Measurements from ENCODE around the gene PDZD2.

The PDZD2 gene

GRCh38 chr5:32024751-32025150 is 385.8 kb downstream of the PDZD2 start:
- POLR2A ChIA-PET = no interaction called here
- DNase-seq (ENCODE audit: extremely low spot score) = no peak
- CTCF ChIA-PET = no interaction called here
- TF ChIP-seq CTCF (IDR thresholded peaks at IDR 0.05; ENCODE audit: control extremely low read depth, extremely low read depth, low read depth, missing control alignments) = no peak

GRCh38 chr5:32027093-32027716 is 388.3 kb downstream of the PDZD2 start:
- ChIA-PET POLR2A (no interaction called here), CTCF (interaction anchor here (1.1 to 1.8 kb wide), 2 partner anchors 9 to 42 kb away, joined by 3 to 6 read pairs; no protein-coding TSS in a partner anchor)
- DNase-seq (ENCODE audit: extremely low spot score) = no peak
- no peak for TF ChIP-seq CTCF (IDR thresholded peaks at IDR 0.05; ENCODE audit: control extremely low read depth, extremely low read depth, low read depth, missing control alignments)

GRCh38 chr5:32027717-32028458 is 389.0 kb downstream of the PDZD2 start:
- DNase-seq (ENCODE audit: extremely low spot score) = no peak
- POLR2A ChIA-PET = no interaction called here
- CTCF ChIA-PET = interaction anchor here (1.1 to 1.8 kb wide), 3 partner anchors 10 to 43 kb away, joined by 3 to 6 read pairs (median 3); no protein-coding TSS in a partner anchor
- no peak for TF ChIP-seq CTCF (IDR thresholded peaks at IDR 0.05; ENCODE audit: control extremely low read depth, extremely low read depth, low read depth, missing control alignments)

- DNase-seq (ENCODE audit: extremely low spot score) = no peak
- TF ChIP-seq CTCF (IDR thresholded peaks at IDR 0.05; ENCODE audit: control extremely low read depth, extremely low read depth, low read depth, missing control alignments) = no peak
- CTCF ChIA-PET = interaction anchor here (1.5 to 1.8 kb wide), 2 partner anchors 11 to 32 kb away, joined by 3 to 6 read pairs; no protein-coding TSS in a partner anchor
- POLR2A ChIA-PET = no interaction called here
Observed at GRCh38 chr5:32029261-32029660, 390.3 kb downstream of the PDZD2 start.

- ChIA-PET POLR2A (no interaction called here), CTCF (interaction anchor here (1.5 kb wide), 1 partner anchor 15 kb away, joined by 6 read pairs; no protein-coding TSS in a partner anchor)
- no peak for DNase-seq (ENCODE audit: extremely low spot score)
- TF ChIP-seq CTCF (IDR thresholded peaks at IDR 0.05; ENCODE audit: control extremely low read depth, extremely low read depth, low read depth, missing control alignments) = no peak
Observed at GRCh38 chr5:32029781-32030180, 390.9 kb downstream of the PDZD2 start.

GRCh38 chr5:32030222-32030621 is 391.3 kb downstream of the PDZD2 start:
- ChIA-PET CTCF (interaction anchor here (1.5 kb wide), 1 partner anchor 15 kb away, joined by 6 read pairs; no protein-coding TSS in a partner anchor), POLR2A (no interaction called here)
- no peak for TF ChIP-seq CTCF (IDR thresholded peaks at IDR 0.05; ENCODE audit: control extremely low read depth, extremely low read depth, low read depth, missing control alignments)
- no peak for DNase-seq (ENCODE audit: extremely low spot score)

Measured in GM10248 (cell line).